ENCODE data around the gene GALNTL6.
"Not testable (repeated sequence)": the region's sequence is repeated elsewhere in the genome, so short reads cannot be mapped to it uniquely, and the experiment has no call there.

GALNTL6 gene

DNA sequence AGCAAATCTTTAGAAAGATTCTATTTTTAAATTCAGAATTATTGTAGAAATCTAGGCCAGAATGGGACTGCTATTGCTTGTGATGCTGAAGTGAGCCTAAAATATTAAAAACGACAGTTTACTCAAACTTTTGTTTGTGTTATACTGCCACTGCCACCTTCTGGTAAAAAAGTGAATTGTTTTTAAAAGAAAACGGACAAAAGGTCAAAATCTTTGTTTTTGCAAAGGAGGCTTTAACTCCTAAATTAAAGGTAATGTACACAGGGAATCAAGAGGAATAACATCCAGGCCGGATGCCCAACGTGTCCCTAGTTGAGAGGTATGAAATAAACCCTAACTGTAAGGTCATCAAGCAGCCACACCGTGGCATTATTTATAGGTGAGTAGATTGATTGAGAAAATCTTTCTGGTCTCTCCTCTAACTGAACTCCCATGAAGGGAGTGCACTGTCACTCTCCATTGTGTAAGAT lies 1017.1 kb downstream of the GALNTL6 start:
- no peak for DNase-seq

DNA sequence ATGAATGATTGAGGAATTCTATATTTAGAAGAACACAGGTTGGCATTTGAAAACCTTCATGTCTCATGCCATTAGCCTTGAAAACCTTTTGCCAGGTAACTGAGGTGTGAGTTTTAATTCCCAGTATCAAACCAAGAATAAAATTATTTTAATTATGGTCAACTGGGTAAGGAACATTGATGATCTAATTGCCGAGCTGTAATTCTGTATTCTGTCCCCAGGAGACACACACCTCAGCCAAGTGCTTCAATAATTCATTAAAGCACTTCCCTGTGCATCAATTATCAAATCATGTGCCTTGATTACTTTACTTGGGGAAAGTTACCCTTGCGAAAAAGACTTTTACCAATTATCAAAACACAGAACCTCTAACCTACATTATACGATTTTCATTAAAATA lies 1023.5 kb downstream of the GALNTL6 start:
- DNase-seq: no peak

GRCh38 chr4:172838111-172838510 lies 1024.9 kb downstream of the GALNTL6 start:
- no peak for DNase-seq

- DNase-seq: no peak
These were observed 1025.7 kb downstream of the GALNTL6 start for GRCh38 chr4:172838943-172839342.

DNA sequence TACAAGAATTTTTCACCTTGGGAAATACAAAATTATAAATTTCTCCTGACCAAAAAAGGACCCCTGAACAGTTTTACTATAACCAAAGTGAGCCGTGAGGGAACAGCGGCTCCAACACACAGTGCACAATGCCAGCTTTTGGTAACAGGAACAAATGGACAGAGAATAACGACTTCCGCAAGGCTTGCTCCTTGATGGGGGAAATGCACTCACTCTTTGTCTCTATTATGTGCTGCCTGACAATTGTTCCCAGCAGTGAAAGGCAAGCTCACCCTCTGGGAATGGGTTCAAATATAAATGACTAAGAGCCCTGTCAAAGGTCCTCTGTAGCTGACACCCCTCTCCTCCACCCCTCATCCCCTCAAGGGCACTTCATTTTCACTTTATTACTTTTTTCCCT lies 1029.6 kb downstream of the GALNTL6 start:
- DNase-seq: no peak

GRCh38 chr4:172843192-172843591 lies 1030.0 kb downstream of the GALNTL6 start:
- DNase-seq: no peak

DNA sequence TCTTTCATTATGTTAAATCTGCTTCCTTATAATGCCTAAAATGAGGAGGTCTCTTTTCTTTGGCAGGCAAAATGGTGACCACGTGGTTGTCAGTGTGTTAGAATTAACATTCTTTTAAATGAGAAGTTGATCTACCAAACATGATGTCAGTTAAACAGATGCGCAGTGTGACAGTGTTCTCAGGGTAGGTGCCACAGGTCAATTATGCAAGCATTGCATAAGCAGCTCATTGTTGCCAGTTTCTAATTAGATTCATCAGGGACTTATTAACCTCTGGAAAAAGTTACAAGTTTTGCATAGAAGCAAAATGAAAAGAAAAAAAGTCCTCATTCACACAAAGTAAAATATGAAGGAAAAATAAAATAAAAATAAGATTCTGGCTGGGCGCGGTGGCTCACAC lies 1031.4 kb downstream of the GALNTL6 start:
- DNase-seq: no peak

DNA sequence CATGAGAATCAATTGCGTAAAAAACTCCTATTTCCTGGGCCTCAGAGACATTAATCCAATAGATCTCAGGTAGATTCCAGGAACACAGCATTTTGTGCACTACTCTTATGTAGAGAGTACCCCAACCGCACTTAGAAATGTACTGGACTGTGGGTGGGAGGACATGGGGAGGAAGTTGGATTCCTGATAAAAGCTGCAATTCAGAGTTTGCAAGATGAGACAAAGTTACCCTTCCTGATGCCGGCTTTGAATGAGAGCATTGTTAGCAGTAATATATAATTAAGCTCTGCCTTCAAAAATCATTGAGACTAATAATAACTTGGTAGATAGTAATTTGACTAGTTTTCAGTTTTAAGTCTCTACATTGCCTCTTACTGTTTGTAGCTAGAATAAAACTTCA lies 1032.1 kb downstream of the GALNTL6 start:
- no peak for DNase-seq

DNA sequence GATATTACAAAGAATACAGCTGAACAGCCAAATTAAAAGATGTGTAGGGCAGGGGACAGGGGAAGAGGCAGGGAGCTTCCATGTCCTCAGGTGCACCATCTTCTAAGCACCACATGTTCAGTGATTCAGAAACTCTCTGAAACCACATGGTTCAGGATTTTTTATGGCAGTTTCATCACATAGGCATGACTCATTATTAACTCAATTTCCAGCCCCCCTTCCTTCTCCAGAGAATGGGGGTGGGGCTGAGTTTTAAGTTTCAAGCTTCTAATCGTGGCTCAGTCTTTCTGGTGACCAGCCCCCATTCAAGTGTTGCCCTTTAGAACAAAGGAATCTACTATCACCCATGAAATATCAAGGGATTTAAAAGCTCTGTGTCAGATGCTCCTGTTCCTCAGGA lies 1037.6 kb downstream of the GALNTL6 start:
- DNase-seq: no peak

GRCh38 chr4:172851534-172851933 lies 1038.3 kb downstream of the GALNTL6 start:
- DNase-seq: no peak

DNA sequence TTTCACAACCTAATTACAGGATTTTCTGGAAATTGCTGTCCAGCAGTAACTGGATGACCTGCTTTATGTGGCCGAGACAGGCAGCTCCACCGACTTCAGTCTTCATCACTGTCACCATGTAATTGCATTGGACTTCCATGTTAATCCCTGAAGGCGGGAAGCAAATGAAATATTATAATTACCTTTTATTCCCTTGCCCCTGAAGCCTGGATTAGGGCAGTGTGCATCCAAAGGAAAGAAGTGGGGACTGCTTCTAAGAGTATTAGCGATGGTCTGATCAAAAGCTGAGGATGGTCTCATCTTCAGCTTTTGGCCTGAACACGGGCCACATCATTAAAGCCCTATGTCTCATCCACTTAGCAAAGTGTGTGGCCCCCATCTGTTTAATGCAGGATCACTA lies 1043.8 kb downstream of the GALNTL6 start:
- no peak for DNase-seq

DNA sequence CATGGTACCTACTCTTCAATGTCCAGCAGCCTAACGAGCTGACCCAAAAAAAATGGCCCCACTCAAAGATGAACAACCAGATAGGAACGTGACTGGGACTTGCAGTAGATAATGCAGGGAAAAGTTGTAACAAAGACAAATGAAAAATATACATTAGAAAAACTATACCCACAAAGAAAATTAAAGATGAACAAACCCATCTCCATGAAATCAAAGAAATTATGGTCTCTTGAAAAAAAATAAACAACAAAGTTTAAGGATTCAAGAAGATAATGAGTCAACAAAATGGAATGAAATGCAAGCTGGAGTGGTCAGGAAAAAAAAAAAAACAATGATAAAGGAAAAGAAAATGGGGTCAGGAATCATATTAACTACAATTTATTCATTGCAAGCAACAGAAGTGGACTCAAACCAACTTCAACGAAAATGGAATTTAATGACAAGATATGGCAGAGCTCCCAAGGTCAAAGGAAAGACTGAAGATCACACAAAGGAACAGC lies 1045.6 kb downstream of the GALNTL6 start:
- no peak for DNase-seq

GRCh38 chr4:172865103-172865502 lies 1051.9 kb downstream of the GALNTL6 start:
- no peak for DNase-seq

- DNase-seq: no peak
These were observed 1052.4 kb downstream of the GALNTL6 start for GRCh38 chr4:172865531-172866127.

- DNase-seq: no peak
These were observed 1053.2 kb downstream of the GALNTL6 start for GRCh38 chr4:172866421-172866820.

GRCh38 chr4:172867835-172868234 lies 1054.6 kb downstream of the GALNTL6 start:
- DNase-seq: no peak

GRCh38 chr4:172868271-172868670 lies 1055.1 kb downstream of the GALNTL6 start:
- no peak for DNase-seq

- no peak for DNase-seq
These were observed 1056.5 kb downstream of the GALNTL6 start for GRCh38 chr4:172869621-172870268.

- no peak for DNase-seq
These were observed 1058.2 kb downstream of the GALNTL6 start for GRCh38 chr4:172871381-172871780.

GRCh38 chr4:172874944-172875343 lies 1061.7 kb downstream of the GALNTL6 start:
- DNase-seq: no peak

- DNase-seq: no peak
These were observed 1063.2 kb downstream of the GALNTL6 start for GRCh38 chr4:172876394-172876793.

DNA sequence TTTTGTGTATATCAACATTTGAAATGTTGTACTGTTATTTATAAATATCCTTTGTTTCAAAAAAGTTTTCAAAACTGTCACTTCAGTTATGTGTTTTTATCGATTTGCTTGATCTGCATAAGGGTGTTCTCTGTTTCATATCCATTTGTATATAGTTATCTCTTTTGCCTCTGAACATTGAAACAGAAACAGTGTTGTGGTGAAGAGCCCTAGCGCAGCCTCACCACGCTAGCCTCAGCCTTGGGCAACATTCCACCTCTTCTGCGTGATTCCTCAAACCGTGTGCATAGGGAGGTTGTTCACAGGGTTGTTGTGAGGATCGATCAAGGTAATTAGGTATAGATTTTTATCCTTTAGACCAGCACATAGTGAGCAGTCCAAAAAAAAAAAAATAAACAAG lies 1068.4 kb downstream of the GALNTL6 start:
- DNase-seq: no peak

- not testable (repeated sequence) for DNase-seq
These were observed 1074.2 kb downstream of the GALNTL6 start for GRCh38 chr4:172887358-172887757.

DNA sequence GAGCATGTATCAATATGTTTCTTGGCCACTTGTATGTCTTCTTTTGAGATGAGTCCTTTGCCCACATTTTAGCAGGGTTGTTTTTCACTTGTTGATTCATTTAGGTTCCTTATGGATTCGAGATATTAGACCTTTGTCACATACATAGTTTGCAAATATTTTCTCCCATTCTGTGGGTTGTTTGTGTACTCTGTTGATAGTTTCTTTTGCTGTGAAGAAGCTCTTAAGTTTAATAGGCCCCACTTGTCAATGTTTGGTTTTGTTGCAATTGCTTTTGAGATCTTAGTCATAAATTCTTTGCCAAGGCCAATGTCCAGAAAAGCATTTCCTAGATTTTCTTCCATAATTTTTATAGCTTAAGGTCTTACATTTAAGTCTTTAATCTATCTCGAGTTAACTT lies 1074.8 kb downstream of the GALNTL6 start:
- no peak for DNase-seq

DNA sequence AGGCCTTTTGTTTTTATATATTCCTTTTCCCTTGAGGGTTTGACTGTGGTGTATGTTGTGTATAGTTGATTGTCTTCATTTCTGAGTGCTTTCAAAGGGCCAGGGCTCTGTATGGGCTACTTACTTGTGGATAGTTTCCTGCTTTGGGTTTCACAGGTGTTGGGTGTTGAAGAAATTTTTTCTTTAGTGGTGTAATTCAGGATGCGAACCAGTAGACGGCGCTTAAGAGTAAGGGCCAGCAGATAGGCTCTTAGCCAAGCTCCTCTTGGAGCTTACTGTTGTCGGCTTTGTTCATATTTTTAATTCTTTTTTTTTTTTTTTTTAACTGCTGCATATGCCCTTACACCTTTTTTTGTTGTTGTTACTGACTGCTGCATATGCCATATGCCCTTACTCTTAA lies 1079.1 kb downstream of the GALNTL6 start:
- no peak for DNase-seq

Measured in NCI-H226 (cell line).